ENCODE measurements around the gene ANP32A.

Gene ANP32A

GRCh38 chr15:68819495-68820294 lies 1.0 kb downstream of the ANP32A start:
- peak; percentile 84 for DNase-seq

DNA sequence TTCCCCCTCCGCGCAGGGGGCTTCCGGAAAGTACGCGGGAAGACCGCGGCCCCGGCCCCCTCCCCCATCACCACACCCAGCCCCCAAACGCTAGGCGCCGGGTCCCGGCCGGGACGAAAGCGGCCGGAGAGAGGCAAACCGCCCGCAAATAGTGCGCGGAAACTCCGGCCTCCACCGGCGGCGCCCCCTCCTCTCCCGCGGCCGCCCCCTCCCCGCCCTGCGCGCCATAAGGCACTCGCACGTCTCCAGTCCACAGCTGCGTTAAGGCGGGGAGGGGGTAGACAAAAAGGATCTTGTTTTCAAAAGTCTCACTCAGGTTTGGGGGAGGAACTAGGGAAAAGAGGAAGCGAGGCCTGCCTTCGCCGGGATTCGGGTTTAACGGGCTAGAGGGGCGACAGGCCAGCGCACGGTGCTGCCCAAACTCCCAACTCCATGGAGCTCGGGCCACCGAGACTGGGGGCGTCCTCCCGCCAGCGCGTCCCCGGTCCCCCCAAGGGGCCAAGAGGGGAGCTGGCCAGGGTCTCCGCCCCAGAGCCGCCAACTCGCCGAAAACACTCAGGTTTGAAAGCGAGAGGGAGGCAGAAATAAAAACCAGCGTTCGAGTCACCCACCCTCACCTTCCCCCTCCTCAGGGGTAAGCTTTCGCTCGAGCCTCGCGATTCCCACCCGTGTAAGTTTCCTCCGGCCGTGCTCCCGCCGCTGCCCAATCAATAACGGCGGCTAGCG lies 1.8 kb downstream of the ANP32A start:
- DNase-seq = peak; percentile 82

DNA sequence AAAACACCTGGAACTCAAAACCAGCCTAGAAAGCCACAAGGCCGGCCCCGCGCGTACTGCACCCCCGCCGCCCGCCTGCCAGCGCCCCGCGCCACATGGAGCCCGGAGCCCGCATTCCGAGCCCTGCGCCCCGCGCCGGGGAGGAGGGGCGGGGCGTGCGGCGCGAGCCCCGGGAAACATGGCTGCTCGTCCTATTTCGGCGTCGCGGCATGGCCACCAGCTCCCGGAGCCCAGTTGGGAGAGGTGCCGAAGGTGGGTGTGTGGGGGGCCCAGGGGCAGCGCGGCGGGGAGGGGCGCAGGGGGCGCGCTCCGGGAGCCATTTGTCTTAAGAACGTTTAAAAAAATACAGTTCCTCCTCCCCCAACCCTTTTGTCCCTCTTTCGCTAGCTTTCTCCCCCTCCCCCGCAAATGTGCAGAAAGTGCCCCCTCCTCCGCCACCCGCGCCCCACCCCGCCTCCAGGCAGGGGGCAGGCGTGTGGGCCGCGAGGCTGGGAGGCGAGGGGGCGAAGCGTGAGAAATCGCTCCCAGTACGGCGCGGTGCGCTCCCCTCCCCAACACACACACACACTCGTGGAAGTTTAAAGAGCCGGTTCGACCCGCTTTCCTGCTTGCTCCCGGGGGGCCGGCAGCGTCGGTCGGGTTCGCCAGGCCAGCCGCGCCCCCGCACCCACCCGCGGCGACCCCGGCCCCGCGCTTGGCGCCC lies 2.5 kb downstream of the ANP32A start:
- DNase-seq = peak; percentile 65

DNA sequence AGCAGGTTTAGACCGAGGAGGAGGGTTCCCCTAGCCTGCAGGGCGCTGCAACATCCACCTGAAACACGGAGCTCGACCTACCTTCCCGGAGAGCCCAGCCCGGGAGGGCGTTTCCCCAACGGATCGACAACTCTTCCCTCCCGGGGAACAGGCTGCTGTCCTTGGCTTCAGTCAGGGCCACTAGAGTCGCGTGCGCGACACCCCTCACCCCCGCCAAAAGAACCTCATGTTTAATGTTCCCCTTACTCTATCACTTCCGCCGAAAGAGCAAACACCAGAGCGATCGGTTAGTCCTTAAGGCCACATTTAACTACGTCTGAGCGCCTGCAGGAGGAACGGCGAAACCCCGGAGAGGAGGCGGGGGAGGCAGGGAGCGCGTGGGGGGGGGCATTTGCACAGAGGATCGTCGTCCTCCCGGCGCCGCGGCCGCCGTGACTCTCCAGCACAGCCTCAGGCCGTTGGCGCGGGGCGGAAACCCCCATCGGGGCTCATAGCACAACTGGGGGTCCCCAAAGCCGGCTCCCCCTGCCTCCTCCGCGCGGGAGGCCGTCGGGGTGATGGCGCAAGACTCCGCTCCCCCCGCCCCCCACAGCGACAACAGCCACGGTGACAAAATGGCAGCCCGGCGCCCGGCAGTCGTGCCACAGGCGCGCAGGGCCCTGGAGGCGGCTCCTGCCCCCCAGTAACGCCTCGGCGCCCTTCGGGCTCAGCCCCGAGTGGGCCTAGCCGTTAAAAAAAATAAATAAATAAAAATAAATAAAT lies 3.2 kb downstream of the ANP32A start:
- peak; percentile 90 for DNase-seq

GRCh38 chr15:68816795-68817303 lies 3.8 kb downstream of the ANP32A start:
- DNase-seq = no peak

DNA sequence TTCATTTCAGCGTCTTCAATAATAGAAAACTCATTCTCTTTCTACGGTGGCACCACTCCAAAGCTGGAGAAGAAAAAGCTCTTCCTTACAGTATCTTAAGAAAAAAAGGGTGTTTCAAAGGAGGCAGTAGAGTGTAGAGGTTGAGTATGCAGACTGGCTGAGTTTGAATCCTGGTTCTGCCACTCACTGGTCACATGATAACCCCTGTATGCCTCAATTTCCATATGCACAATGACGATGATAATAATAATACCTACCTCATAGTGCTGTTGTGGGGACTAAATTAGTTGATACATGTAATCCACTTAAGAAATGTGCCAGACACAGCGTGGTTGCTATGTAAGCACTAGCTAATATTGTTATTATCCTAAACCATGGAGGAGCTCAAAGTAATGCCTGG lies 4.5 kb downstream of the ANP32A start:
- DNase-seq = no peak

GRCh38 chr15:68815598-68815997 lies 5.1 kb downstream of the ANP32A start:
- no peak for DNase-seq

GRCh38 chr15:68814596-68814995 lies 6.1 kb downstream of the ANP32A start:
- DNase-seq = no peak

DNA sequence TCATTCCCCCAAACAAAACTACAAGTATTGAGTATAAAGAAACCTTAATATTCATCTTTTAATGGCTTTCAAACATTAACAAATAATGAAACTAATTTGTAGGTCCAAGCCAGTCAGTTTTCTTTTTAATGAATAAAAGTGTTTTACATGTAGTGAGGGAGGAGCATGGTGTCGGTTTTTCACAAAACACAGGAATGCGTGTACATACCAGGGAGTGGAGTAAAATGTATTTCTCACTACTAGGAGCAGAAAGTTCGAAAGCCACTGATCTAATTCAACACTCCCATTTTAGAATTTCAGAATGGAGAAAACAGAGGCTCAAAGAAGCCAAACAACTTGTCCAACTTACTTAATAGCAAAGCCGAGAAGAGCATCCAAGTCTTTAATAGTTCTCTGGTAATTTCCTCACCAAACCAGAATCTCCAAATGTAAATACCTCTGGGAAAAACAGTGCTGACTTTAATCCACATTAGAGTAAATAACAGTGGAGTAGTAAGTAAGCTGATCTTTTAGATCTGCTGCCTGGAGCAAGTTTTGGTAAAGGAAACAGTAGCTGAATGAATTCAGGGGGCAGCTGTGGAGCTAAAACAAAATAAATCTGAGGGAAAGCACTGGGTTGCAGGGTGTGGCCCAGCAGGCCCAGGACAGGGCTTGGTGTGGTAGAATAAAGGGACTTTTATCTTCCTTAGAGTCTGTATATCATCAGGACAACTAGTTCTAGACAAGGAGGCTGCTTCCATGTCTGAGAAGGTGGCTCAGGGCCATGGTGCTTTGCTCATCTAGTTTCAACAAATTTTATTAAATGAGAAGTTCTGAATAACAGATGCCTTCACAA lies 7.9 kb downstream of the ANP32A start:
- DNase-seq = no peak

- DNase-seq = no peak
These were observed 8.6 kb downstream of the ANP32A start for GRCh38 chr15:68812069-68812468.

- no peak for DNase-seq
These were observed 11.2 kb downstream of the ANP32A start for GRCh38 chr15:68809517-68809916.

- DNase-seq = peak; percentile 35
These were observed 11.9 kb downstream of the ANP32A start for GRCh38 chr15:68808770-68809169.

DNA sequence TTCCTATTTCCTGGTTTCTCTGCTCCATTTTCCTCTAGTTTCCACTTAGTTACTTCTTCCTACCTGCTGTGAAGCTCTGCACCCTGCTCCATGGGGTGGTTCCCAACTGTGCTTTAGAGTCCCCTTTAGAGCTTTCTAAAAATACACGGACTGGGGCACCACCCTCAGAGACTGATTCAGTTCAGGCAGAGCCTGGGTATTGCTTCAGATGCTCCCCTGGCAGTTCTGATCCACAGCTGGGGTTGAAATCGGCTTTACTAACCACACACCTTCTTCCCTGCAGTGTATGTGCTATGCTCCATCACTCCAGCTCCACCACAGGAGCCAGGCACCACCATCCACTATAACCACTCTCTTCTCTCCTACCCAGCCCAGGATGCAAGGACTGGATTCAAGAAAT lies 12.6 kb downstream of the ANP32A start:
- DNase-seq = peak; percentile 16

DNA sequence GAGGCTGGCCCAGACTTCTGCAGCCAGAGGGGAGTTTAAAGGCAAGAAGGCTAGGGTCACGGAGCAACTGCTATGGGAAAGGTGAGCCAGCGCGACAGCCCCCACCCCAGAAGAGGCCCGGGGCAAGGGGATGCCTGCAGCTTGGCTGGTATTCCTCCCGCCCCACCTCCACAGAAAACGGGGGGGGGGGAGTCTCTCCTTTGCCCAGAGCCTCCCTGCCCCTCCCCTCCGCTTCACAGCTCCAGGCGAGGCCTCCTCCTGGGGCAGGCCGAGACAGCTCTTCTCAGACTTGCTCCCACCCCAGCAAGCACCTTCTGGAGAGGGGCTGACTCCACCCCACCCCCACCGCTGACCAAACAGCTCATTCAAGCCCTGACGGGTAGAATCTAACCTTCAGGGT lies 13.4 kb downstream of the ANP32A start:
- no peak for DNase-seq

GRCh38 chr15:68806220-68807060 lies 14.3 kb downstream of the ANP32A start:
- DNase-seq = no peak

DNA sequence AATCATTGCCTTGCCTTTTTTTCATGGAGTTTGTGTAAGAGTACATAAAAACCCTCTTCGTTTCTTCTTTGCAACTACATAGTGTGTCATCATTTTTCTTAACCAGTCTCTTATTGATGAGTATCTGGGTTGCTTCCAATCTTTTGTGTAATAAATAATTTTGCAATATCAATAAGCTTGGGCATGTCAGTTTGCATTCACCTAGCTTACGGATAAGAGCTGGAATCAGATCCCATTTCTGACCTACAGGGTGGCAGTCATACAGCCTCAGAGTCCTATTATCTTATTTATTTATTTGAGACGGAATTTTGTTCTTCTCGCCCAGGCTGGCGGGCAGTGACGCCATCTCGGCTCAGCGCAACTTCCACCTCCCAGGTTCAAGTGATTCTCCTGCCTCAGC lies 18.3 kb downstream of the ANP32A start:
- DNase-seq = no peak

GRCh38 chr15:68801572-68802148 lies 19.0 kb downstream of the ANP32A start:
- no peak for DNase-seq

DNA sequence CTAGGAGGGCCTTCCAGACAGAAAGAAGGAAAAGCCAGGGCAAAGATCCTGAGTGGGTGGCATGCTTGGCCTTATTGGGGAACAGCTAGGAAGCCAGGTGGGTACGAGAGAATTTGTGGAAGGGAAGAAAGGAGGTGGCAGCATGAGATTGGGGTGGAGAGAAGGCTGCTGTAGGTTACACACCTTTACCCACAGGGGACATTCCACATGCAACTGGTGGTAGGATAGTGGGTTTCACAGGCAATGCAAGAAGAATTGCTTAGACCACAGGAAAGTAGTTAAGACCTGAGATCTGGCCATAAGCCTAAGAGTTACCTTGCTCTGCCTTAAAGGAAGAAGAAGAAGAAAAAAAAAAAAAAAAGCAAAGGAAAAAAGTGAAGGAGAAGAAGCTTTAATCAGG lies 19.8 kb downstream of the ANP32A start:
- DNase-seq = no peak

- DNase-seq = no peak
These were observed 22.2 kb downstream of the ANP32A start for GRCh38 chr15:68798346-68799094.

All from retina (tissue), 1 donor.